ENCODE measurements around the gene PAK3. TPM values are rescaled to one million over a fixed set of nuclear protein-coding genes. Genes with fewer than 3 reads are reported as not detected.

The PAK3 gene
- total RNA-seq: 0.28 TPM

DNA sequence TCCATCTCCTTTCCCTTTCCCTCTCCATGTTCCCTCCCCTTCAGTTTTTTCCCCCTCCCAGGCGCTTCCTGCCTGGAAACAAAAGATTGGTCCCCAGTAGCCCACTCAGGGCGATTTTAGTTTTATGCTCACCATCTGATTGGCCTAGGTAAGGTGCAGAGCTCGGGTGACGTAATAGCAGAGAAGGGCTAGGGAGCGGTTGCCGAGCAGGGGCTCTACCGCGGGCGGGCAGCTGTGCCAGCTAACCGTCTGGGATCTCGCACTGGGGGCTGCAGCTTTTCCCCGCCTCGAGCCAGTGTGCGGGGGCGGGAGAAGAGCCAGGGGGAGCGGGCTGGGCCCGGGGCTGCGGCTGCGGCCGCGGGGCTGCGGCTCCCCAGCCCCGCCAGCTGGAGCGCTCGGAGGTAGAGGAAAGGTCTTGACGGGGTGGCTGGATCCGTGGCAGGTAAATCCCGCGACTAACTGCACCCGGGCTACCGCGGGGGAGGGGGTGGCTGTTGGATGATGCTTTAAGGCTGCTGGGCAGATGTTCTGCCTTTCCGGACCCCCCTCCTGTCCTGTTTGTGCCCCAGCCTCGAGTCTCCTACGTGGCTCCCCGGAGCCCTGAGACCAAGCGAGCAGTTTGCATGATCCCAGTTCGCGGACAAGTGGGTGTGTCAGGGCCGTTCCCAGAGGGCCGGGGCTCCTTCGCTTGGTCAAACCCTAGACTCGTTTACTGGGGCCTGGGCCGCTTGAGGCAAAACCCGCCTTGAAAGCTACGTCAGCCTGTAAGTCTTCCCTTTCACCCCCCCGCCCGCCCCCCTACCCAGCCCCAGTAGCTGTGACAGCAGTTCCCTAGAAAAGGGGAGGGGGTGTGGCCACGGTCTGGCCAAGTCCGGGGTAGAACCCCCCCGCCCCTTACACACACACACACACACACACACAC lies at the start of gene PAK3:
Gene PAK3 (plus strand): TSS at position 218 of the 922 bp plus-strand sequence. CDS start 26,913 bp downstream, outside the sequence.
- ATAC-seq: peak; percentile 48

DNA sequence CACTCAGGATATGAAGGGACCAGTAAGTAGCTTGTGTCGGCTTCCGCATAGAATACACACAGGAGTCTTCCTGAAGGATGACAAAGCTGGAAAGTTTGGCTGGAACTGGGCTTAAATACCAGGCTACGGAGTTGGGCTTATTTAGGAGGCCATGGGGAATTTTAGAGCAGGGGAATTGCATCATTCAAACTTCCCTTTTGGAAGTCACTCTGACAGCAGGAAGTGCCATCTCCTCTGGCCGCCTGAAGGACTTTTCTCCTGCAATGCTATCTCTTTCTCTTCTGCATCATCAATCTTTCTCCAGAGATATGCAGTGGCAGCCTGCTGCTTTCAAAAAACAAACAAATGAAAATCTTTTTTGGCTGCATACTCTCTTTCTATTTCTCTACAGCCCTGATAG lies 48.4 kb upstream of the PAK3 start:
- no peak for ATAC-seq

DNA sequence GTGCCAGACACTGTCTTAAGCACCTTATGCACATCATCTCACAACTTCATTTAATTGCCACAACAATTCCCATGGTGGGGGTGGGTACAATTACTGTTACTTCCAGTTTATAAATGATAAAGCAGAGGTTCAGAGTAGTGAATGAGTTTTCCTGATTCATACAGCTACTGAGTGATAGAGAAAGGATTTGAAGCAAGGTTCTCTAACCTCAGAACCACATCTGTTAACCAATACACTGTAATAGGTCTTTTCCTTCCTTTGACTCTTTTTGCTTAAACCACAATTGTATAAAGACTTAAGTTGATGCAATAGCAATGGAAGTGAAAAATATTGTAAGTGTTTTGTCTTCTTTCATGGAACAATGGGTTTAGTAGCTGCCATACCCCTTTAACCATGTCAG lies 43.5 kb upstream of the PAK3 start:
- no peak for ATAC-seq

DNA sequence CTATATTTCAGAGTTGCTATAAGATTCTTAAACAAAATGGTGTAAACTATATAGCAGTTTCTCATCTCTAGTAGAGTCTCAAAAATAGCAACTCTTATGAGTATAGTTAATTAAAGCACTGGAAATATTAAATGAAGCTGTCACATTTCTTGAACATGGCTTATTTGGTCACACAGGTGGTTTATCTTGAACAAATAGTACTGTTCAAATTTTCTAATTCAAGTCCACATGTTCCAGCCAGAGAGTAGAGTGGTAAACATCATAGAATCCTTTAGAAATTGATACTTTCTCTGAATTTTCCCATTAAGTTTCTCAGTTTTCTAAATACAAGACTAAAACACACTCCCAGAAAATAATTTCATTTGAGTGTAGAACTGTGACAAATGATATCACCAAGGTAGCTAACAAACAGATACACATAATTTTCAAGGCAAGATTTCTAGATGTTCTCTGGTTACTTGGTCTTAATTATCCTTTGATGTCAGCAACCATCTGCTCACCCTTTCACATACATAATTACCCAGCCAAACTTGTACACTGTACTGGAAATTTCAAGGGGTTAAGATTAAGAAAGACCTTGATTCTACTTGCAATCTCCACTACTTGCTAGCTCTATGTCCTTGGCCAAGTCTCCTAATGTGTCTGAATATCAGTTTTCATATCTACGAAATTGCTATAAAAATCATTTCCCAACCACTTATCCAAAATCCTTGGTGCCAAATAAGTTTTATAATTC lies 24.3 kb upstream of the PAK3 start:
- no peak for ATAC-seq

DNA sequence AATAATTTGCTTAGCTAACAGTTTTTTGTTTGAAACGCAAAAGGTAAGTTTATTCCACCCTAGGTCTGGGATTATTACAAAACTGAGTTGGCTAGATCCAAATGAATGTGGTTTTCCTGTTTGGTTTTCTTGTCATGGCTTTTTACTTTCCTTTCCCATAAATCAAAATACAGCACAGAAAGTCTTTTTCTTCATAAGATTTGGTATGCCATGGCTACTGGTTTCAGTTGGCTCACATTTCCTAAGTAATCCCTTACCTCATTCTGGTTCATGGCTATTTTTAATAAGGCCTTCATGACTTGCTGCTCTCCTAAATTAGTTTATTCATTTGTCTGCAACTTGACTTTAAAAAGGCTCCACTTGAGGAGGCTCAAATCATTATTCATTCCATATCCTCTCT lies 12.9 kb upstream of the PAK3 start:
- ATAC-seq: no peak

DNA sequence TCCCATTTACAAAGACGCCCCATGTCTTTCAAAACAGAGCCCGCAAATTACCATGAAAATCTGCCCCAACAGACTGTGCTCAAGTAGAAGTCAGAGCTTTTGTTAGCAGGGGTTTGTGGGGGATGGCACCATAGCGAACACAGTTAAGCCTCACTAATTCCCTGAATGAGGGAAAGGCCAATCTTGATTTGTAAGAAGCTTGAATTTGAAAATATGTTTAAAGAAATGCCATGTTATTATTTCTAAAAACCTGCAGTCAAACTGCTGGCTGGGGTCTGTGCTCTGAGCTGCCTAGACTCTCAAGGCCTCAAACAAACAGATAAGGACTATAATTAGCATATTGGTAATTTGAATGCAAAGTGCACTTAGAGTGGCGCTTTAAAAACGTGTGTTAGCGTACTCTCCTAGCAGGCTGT lies 9.4 kb upstream of the PAK3 start:
- ATAC-seq: no peak

DNA sequence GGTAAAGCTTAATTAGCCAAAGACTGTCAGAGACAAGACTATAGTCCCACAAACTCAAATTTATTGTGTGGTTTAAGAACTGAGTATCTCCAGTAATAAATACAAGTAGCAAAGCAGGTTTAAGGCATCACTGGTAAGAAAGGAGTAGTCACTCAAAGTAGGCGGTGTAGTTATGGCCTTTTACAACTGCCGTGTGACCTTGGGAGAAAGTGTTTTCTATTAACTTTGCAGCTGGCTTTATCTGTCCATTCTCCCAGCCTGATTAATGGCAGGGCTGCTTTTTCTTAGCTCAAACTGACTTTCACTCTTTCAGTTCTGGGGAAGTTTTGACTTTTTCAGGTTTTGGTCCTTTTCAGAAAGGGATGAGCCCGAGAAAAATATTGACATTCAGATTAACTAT lies 7.4 kb upstream of the PAK3 start:
- no peak for ATAC-seq

DNA sequence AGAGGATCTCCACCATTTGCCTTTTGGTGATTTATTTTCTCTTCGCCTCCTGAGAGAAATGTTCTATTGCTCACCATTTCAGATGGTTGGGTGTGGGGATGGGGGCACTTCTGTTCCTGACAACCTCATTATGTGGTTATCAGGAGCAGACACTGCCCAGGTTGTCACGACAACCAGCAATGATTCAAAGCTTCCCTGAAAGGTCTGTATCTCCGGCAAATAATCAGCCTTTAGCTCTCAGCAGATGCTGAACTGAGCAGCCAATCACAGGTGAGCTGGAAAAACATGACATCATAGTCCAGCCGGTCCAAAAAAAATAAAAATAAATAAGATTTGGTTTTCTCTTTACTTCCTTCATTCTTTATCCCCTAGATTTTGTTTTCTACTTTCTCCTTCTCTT lies 5.5 kb upstream of the PAK3 start:
- ATAC-seq: no peak

DNA sequence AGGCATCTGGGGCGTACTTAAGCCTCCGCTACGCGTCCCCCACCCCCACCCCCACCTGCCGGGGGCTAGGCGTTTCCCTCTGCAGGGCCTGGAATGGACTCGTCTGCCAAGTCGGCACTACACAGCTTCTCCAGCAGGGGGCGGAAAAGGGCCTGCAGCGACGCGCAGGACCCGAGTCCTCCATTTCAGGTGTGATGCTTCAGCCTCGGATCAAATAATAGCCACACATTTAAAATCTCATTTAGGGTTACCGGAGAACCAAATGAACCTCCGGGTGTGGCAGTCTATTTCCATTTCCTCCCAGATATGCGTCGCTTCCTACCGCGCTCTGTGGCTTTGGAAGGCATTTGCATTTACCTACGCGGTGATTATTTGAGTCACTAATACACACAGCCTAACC lies 2.9 kb downstream of the PAK3 start:
- ATAC-seq: peak; percentile 49

DNA sequence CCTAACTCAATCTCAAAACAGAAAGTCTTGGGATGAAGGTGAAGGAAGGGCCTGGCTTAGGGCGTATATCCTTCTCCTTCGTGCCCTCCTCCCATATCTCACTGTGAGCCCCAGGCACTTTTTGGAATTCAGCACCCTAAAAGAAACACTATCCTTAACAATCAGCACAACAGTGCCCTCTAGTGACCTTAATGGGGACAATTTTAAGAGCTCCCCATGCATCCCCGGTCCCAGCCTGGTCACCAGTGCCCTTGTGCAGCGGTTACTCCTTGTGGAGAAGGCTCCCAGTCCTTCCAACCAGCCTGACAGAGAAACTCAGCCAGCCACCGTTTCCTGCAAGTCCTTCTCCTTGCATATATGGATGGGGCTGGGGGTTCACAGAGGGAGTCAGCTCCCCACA lies 4.2 kb downstream of the PAK3 start:
- peak; percentile 36 for ATAC-seq

DNA sequence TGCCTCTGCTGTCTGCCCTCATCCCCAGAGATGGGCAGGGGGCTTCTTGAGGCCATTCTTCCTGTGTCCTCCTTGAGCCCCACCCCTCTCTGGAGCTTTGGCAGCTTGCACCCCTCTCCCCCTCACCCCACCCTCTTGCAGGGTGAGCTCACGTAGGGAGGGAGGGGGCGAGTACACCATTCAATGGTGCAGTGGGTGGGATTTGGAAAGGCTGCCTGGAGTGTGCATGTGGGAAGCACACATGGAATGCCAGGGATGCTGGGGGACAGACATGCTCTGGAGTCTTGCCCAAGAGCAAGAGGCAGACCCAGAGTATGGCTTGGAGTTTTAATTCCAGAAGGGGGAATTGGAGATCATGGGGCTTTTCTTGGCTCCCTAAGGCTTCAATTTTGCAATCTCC lies 5.6 kb downstream of the PAK3 start:
- ATAC-seq: no peak

DNA sequence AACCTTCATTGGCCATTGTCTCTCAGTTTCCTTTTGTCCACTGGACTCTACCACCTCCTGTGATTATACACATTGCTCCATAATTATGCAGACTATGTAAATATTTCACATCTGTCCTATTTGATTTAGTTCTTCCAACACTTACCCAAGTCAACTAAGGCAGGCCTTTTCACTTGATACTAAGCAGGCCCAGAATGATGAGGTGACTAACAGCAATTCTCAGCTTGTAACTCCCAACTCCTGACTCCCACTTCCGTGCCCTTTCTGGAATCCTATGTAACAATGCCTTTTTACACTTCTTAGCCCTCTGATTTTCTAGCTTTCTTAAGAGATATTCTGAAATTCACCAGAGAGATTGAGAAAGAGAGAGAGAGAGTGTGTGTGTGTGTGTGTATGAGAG lies 6.6 kb downstream of the PAK3 start:
- no peak for ATAC-seq

DNA sequence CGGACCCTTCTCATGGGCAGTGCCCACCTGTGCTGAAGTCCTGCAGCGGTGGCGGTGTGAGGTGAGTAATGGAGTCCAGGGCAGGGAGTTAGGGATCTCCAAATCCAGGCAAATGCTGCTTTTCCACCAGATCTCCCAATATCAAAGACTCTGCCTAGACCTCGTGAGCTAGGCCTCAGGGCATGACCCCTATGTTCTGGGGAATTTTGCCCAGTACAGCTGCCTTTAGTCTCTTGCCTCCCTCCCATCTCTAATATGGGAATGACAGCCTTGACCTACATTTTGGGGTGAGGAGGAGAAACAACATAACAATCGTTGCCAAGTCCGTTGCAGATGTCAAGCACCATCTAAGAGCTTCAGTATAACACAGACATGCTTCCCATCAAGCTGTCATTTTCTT lies 7.3 kb downstream of the PAK3 start:
- ATAC-seq: no peak

DNA sequence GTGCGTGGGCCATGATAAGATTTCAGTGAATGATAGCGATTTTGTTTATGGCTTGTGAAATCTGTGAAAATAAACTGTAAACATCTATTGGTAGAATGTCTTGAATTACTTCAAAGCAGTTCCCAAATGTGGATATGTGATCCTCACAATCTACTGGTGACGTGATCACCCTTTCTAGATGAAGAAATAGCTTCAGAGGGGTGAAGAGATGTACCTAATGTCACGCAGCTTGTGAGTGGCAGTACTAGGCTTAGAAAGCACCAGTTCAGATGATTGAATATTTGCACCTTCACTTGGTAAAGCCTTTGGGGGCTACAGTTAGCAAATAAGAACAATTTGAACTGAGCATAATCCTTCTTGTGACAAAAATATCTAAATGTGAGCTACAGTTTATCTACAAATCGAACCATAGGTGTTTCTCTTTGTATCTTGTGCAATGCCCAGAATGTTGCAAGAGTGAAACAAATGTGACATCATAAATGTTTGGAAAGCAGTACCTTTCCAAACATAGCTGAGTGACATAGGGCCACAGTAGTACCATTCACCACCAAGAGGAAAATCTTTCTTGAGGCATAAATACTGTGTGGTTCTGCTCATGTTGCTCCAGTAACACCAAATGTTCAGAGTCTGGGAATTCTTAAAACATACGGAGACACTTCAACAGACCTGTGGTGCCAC lies 14.2 kb downstream of the PAK3 start:
- ATAC-seq: no peak

DNA sequence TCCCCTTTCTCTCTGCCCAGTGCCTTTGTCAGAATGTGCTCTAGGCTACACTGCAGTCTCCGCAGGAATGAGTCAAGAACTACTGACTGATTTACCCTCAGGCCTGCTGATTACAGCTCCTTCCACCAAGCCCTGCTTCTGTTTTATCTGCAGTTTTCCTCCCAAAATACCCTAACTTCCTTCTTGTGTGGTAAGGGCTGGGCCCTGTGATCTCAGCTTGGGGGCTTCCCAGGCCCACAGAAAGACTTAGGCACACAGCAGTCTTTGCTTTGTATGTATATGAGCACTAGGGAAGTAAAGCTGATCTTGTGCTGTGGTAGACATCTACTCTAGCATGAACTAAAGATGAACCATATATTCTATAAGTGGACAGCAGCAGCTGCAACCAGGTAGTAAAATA lies 18.8 kb downstream of the PAK3 start:
- ATAC-seq: no peak

DNA sequence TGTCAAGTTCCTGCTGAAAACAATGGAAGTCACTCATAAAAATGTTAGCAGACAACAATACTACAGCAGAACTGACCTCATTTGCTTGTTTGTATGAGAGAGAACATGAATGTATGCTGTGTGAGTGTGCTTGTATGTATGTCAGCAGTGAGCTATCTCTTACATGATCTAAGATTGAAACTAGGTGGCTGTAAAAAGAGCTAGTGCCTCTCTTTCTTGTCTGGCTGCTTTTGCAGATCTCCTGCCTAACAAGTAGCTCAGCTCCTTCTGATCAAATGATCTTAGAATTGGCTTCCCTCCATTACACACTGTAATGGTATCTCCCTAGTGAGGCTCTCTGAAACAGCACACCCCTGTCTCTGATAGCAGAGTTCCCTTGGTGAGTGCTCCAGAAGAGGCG lies 20.7 kb downstream of the PAK3 start:
- ATAC-seq: no peak

DNA sequence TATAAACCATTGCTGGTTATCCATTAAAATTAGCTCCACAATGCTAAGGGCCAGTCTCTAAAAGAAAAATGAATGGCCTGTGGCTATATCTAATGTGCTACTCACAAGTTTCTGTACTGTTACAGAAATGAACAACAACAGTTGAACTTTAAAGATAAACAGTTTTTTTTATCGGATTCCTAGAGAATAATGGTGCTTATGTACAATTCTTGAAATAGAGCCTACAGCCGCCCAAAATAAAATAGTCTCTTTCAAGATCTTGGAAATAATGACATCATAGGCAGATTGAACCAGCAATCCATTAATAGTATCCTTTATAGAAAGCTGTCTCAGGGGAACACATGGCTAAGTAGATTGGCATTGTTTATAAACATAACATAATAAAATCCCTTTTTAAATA lies 23.4 kb downstream of the PAK3 start:
- no peak for ATAC-seq

DNA sequence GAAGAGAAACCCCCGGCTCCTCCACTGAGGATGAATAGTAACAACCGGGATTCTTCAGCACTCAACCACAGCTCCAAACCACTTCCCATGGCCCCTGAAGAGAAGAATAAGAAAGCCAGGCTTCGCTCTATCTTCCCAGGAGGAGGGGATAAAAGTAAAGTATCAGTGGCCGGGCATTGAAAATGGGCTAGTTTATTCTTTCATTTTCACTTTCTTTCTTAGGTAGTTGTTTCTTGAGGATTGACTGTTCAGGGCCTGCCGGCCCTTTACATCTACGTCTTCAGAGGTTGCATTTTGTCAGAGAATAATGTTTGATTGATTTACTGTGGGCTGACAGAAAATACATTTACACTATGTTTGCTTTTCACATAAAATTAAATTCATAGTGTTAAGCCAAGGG lies 27.1 kb downstream of the PAK3 start:
- ATAC-seq: no peak

DNA sequence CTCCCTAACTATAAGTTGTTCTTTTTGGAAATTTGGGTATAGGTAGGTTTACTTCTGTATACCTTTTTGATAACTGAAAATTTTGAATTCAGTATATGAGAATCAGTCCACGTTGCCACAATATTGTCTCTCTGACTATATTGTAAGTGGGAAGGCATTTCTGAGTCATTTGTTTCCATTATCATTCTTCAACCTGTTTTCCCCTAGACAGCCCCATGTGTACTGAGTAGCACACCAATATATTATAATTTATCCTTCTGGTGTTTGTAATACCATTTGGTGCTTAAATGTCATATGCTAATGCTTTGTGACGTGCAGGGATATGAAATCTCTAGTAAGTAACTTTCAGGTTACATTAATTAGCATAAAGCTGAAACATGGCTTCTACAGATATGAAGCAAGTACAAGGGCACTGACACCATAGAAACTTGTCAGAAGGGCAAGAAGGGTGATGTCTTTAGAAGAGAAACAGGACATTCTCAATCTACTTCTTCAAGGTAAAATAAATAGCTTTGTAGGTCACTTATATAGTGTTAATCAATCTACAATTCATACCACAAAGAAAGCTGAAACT lies 27.7 kb downstream of the PAK3 start:
- ATAC-seq: no peak

DNA sequence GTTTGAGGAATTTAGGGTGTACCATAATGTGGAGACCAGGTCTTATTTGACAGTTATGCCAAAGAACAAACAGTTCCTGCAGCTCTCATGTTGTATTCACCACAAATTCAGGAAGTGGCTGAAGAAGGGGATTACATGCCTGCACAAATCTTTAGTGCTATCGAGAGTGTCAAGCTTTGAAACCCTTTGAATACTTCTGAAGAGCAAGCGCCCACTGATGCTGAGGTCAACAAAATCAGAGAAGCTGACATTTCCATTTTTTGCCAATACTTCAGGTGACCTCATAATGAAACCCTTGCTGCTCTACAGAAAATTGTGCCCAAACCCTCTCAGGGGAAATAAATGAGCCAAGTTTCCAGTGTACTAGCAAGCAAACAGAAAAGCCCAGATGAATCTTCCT lies 28.4 kb downstream of the PAK3 start:
- no peak for ATAC-seq

DNA sequence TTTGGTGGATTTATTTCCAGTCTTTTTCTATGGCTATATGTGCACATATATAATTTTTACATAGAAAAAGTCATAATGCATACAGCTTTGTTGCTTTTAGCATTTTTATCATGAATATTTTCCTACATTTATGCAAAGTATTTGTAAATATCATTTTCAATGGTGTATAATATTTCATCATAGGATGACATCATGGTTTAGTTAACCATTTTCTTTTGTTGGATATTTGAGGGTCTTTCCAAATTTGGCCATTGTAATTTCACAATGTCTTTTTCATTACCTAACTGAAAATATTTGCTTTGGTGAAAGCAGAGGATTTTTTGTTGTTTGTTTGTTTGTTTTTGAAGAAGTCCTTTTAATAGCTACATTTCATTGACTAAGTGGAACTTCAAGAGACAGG lies 31.0 kb downstream of the PAK3 start:
- no peak for ATAC-seq

DNA sequence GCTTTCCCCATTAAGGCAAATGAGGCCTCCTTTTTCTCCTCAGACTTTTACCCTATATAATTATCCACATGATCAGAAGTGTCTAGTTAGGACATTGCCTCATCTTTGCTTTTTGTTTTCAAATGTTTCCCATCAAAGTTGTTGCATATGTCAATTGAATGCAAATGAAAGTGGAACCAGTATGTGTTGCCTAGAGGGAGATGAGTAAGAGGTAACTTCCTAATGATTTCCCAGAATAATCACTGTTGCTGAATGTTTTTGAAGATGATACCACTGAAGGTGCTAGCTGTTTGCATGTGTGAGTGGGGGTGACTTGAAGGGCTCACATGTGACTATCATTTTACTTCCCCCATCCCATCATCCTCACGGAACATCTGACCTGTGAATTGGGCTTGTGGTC lies 33.9 kb downstream of the PAK3 start:
- no peak for ATAC-seq

DNA sequence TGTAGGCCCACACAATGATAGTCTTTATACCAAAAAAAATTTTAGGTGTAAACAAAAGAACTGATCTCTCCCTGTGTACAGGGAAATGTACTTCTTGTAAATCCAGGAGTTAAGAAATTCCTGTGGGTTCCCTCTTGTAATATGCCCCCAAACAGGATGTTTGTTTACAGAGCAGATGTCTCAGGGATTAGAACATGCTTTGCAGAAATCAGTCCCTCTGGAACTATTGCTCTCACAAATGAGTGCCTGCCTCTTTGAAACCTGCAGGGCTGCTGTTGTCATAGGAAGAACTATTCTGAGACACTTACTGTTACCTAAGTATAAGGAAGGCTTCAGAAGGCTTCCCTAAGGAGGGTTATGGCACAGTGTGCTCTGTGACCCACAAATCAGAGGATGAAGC lies 35.6 kb downstream of the PAK3 start:
- ATAC-seq: no peak
